ENCODE measurements around the gene SLC49A4.

- TF ChIP-seq POLR2AphosphoS5 (IDR thresholded peaks at IDR 0.05; ENCODE audit: borderline replicate concordance, low read depth, low read length) (no peak), EZH2 (IDR thresholded peaks at IDR 0.05) (no peak)
These were observed 92.1 kb downstream of the SLC49A4 start for GRCh38 chr3:122886946-122887345.

All from SK-N-MC (cell line).